Activated naive CD4-positive, alpha-beta T cell treated with anti-CD3 and anti-CD28 coated beads, Interleukin-2, amount 50 U/mL, for 16 hours (primary cell): ENCODE measurements around the gene FLT3LG.
"Not testable (repeated sequence)": the region's sequence is repeated elsewhere in the genome, so short reads cannot be mapped to it uniquely, and the experiment has no call there.

ENCODE experiments used
- DNase-seq: peaks from one replicate; pipeline ENCODE4 v3.0.0-alpha.2; 2020

Gene FLT3LG

GRCh38 chr19:49463960-49464740, 9.9 kb upstream of the FLT3LG start:
- DNase-seq = no peak

GRCh38 chr19:49465371-49465770, 8.6 kb upstream of the FLT3LG start:
- no peak for DNase-seq

- DNase-seq = no peak
These were observed 5.8 kb upstream of the FLT3LG start for GRCh38 chr19:49468199-49468598.

- peak; percentile 51 for DNase-seq
These were observed 5.1 kb upstream of the FLT3LG start for GRCh38 chr19:49468746-49469447.

- peak; percentile 53 for DNase-seq
These were observed 4.0 kb upstream of the FLT3LG start for GRCh38 chr19:49469828-49470614.

- no peak for DNase-seq
These were observed 3.4 kb upstream of the FLT3LG start for GRCh38 chr19:49470615-49470978.

GRCh38 chr19:49472936-49473335, 1.1 kb upstream of the FLT3LG start:
- DNase-seq = no peak

- not testable (repeated sequence) for DNase-seq
These were observed 531 bp upstream of the FLT3LG start for GRCh38 chr19:49473501-49473867.

- no peak for DNase-seq
These were observed 518 bp downstream of the FLT3LG start for GRCh38 chr19:49474542-49474924.

GRCh38 chr19:49475191-49475917, 1.3 kb downstream of the FLT3LG start:
- no peak for DNase-seq

- peak; percentile 80 for DNase-seq
These were observed 2.2 kb downstream of the FLT3LG start for GRCh38 chr19:49475995-49476880.

- no peak for DNase-seq
These were observed 6.1 kb downstream of the FLT3LG start for GRCh38 chr19:49479975-49480628.

- DNase-seq = no peak
These were observed 7.1 kb downstream of the FLT3LG start for GRCh38 chr19:49481020-49481683.

GRCh38 chr19:49486232-49486631, 12.2 kb downstream of the FLT3LG start:
- DNase-seq = no peak

- no peak for DNase-seq
These were observed 12.8 kb downstream of the FLT3LG start for GRCh38 chr19:49486710-49487276.

- DNase-seq = peak; percentile 100
These were observed 13.4 kb downstream of the FLT3LG start, which contains the start of gene RPL13A for GRCh38 chr19:49487277-49488045. Gene RPL13A, plus strand, starts transcription at chr19:49487608. Its CDS starts 22 bp downstream, at chr19:49487630.

GRCh38 chr19:49488046-49488862, 14.2 kb downstream of the FLT3LG start:
- peak; percentile 44 for DNase-seq

GRCh38 chr19:49488863-49489537, 15.0 kb downstream of the FLT3LG start:
- no peak for DNase-seq
